ENCODE results near the gene CGA. TPM values are rescaled to one million over a fixed set of nuclear protein-coding genes. Genes with fewer than 3 reads are reported as not detected.

CGA gene
- total RNA-seq, 4 donors from 2014 or later: not detected

DNA sequence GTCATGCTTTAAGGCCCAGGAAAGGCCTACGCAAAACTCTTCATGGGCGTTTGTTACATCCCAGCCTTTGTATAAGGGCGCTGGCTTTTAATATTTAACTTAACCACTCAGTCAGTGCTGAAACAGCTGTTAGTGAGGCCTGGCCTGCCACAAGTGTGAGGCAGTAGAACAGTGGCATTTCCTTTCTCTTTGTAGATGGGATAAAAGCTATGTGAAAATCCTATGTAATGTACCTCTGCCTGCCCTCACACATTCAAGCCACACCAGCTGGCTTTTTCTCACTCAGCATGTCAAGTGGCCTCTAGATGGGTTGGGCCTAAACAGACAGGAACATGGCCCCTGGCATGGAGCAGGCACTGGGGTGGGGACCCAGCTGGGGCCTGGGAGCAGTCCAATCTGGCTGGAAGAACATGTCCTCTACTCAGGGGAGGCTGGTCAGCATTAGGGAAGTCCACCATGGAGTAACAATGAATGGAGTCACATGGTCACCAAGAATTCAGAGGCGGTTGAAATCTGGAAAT lies 20.7 kb downstream of the CGA start:
- Histone ChIP-seq H3K4me1 (no peaks in the 10 kb centered on the region), H3K36me3 (no peaks in the 10 kb centered on the region), H3K9me3 (no peaks in the 10 kb centered on the region), H3K4me3 (no peak overlapping the region), H3K27ac (no peak overlapping the region), H3K27me3 (no peaks in the 10 kb centered on the region)
- intact Hi-C loops (cut with DNase I; ENCODE audit: low total_unique reads): no loop called here
- DNase-seq (no peak), ATAC-seq (no peak)
- TF ChIP-seq, protein P1, sequence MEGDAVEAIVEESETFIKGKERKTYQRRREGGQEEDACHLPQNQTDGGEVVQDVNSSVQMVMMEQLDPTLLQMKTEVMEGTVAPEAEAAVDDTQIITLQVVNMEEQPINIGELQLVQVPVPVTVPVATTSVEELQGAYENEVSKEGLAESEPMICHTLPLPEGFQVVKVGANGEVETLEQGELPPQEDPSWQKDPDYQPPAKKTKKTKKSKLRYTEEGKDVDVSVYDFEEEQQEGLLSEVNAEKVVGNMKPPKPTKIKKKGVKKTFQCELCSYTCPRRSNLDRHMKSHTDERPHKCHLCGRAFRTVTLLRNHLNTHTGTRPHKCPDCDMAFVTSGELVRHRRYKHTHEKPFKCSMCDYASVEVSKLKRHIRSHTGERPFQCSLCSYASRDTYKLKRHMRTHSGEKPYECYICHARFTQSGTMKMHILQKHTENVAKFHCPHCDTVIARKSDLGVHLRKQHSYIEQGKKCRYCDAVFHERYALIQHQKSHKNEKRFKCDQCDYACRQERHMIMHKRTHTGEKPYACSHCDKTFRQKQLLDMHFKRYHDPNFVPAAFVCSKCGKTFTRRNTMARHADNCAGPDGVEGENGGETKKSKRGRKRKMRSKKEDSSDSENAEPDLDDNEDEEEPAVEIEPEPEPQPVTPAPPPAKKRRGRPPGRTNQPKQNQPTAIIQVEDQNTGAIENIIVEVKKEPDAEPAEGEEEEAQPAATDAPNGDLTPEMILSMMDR (IDR thresholded peaks at IDR 0.05 in 4 of 5, conservative IDR thresholded peaks at IDR 0.05 in 1 of 5): no peak
- TF ChIP-seq POLR2A (IDR thresholded peaks at IDR 0.05): no peak
- in situ Hi-C loops (cut with MboI; ENCODE audit: low sequenced_read_pairs in 4 of 4): no loop called here

DNA sequence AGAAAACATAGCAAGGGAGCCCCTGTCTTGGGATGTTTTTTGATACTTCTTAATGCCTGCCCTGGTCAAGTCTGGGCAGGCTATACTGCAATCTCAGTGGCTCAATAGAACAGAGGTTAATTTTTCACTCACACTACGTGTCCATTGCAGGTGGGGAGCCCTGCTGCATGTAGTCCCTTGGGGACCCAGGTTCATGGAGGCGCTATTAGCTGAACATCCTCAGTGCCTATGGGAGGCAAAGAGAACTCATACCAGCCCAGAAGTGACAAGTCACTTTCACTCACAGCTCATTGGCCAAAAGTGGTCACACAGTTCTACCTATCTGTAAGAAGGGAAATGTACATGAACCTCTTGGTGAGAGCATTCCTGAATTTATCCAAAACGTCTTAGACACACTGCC lies 23.2 kb downstream of the CGA start:
- Histone ChIP-seq H3K27ac (no peak overlapping the region), H3K9me3 (no peaks in the 10 kb centered on the region), H3K27me3 (no peaks in the 10 kb centered on the region), H3K4me3 (no peak overlapping the region), H3K36me3 (no peaks in the 10 kb centered on the region), H3K4me1 (no peaks in the 10 kb centered on the region)
- ATAC-seq (no peak), DNase-seq (no peak)
- TF ChIP-seq POLR2A (IDR thresholded peaks at IDR 0.05): no peak
- intact Hi-C loops (cut with DNase I; ENCODE audit: low total_unique reads) (no loop called here), in situ Hi-C loops (cut with MboI; ENCODE audit: low sequenced_read_pairs in 4 of 4) (no loop called here)

DNA sequence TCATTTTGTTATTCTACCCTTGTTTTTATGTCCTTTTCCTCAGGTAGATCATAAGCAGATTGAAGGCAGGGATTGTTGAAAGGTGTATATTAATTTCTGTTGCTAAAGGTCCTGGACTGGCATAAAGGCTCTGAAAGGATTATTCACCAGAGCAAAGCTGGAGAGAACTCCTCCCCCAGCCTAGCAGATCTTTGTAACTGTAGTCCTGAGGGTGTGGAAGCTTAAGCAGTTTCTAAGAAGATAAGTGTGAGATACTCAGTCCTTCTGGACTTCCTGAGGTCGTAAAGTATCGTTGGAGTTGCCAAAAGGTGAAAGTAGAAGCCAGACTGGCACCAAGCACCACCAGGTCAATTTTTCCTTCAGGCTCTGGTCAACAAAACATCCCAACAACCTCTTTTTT lies 24.2 kb downstream of the CGA start:
- H3K27me3 ChIP-seq: no peaks in the 10 kb centered on the region
- intact Hi-C loops (cut with DNase I; ENCODE audit: low total_unique reads): no loop called here
- no peak overlapping the region for H3K27ac ChIP-seq
- H3K4me1 ChIP-seq: no peaks in the 10 kb centered on the region
- DNase-seq (no peak), ATAC-seq (no peak)
- H3K9me3 ChIP-seq: no peaks in the 10 kb centered on the region
- H3K4me3 ChIP-seq: no peak overlapping the region
- no peaks in the 10 kb centered on the region for H3K36me3 ChIP-seq
- in situ Hi-C loops (cut with MboI; ENCODE audit: low sequenced_read_pairs in 4 of 4): no loop called here
- no peak for TF ChIP-seq POLR2A (IDR thresholded peaks at IDR 0.05)
- TF ChIP-seq, protein P1 (IDR thresholded peaks at IDR 0.05 in 4 of 5, conservative IDR thresholded peaks at IDR 0.05 in 1 of 5): no peak

DNA sequence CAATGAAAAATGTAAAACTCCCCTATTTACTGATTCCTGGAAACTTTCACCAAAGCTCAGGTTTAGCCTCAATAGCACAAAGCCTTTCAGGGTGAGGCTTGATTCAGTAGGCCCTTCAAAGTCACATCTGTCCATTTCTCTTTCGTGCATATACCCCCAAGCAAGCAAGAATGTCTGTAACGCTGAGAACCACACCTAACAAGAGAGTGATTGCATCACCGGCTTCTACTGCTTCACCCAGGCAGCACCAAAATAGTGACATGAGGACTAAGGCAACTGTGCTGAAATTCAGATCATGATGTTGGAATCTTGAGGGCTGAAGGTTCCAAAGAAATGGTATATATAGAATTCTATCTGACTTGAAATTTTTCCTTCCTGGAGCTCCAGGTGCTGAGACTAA lies 26.1 kb downstream of the CGA start:
- DNase-seq (no peak), ATAC-seq (no peak)
- H3K4me3 ChIP-seq: no peak overlapping the region
- H3K27me3 ChIP-seq: no peaks in the 10 kb centered on the region
- H3K36me3 ChIP-seq: no peaks in the 10 kb centered on the region
- TF ChIP-seq POLR2A (IDR thresholded peaks at IDR 0.05): no peak
- TF ChIP-seq, protein P1 (IDR thresholded peaks at IDR 0.05 in 4 of 5, conservative IDR thresholded peaks at IDR 0.05 in 1 of 5): no peak
- in situ Hi-C loops (cut with MboI; ENCODE audit: low sequenced_read_pairs in 4 of 4): no loop called here
- H3K27ac ChIP-seq: no peak overlapping the region
- H3K9me3 ChIP-seq: no peaks in the 10 kb centered on the region
- no peaks in the 10 kb centered on the region for H3K4me1 ChIP-seq
- intact Hi-C loops (cut with DNase I; ENCODE audit: low total_unique reads): no loop called here

DNA sequence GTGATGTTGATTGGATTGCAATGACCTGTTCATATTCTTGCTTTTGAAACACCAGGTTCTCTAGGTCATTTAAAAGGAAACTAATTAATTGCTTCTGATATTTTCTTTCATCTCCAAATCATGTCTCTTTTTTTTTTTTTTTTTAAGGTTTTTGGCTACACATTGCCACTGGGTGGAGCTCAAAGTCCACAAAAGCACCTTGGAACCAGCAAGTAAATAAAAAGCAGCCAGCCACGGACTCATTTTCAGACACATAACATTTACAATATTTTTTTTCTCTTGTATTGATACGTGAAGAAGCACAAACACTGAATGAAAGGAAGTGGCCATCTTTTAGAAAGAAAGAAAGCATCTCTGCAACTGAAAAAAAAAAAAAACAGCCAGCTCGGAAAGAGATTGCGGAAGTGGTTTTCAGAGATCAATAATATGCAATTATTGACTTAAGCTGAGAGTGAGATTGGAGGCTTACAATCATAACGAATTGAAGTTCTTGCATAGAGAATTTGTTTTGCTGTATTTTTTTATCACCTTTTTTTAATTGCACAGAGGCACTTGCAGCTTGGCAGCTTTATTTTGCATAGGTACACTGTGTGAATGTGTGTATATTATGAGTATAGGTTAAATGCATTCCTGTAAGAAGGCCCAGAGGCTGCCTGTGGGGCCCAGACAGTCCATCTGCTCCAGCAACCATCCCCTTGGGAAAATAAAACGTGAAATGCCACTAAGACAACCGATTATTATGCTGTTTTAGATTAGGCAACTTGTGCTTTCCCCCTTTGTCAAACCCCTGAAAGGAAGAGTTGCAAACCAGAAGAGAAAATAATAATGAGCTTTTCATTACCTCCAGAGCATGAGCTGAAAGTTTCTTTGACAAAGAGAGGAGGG lies 28.2 kb downstream of the CGA start:
- no peaks in the 10 kb centered on the region for H3K27me3 ChIP-seq
- H3K36me3 ChIP-seq: no peaks in the 10 kb centered on the region
- in situ Hi-C loops (cut with MboI; ENCODE audit: low sequenced_read_pairs in 4 of 4) (no loop called here), intact Hi-C loops (cut with DNase I; ENCODE audit: low total_unique reads) (no loop called here)
- no peaks in the 10 kb centered on the region for H3K4me1 ChIP-seq
- TF ChIP-seq, protein P1 (IDR thresholded peaks at IDR 0.05 in 4 of 5, conservative IDR thresholded peaks at IDR 0.05 in 1 of 5): peak in 2 of 5 experiments; percentile 27 to 38
- no peak for TF ChIP-seq POLR2A (IDR thresholded peaks at IDR 0.05)
- ATAC-seq (no peak), DNase-seq (no peak)
- no peak overlapping the region for H3K4me3 ChIP-seq
- no peak overlapping the region for H3K27ac ChIP-seq
- H3K9me3 ChIP-seq: no peaks in the 10 kb centered on the region
